Stimulated activated CD8-positive, alpha-beta memory T cell treated with anti-CD3 and anti-CD28 coated beads, Interleukin-2, amount 100 ng/mL, for 1 hour (primary cell): ENCODE data around the gene MXD3.
"Not testable (repeated sequence)": the region's sequence is repeated elsewhere in the genome, so short reads cannot be mapped to it uniquely, and the experiment has no call there.

Experiments
- DNase-seq, 2 donors: peaks; one replicate each; pipeline ENCODE4 v3.0.0-alpha.2; 2020; ENCODE audit warnings: low read depth in 2 of 2

Gene MXD3

GRCh38 chr5:177343777-177344176 is 32.1 kb upstream of the MXD3 start:
- no peak for DNase-seq

- not testable (repeated sequence) for DNase-seq
Measured at GRCh38 chr5:177343000-177343399, 31.3 kb upstream of the MXD3 start.

- no peak for DNase-seq
Measured at GRCh38 chr5:177339107-177339638, 27.5 kb upstream of the MXD3 start.

GRCh38 chr5:177338251-177339106 is 26.8 kb upstream of the MXD3 start:
- no peak for DNase-seq

- DNase-seq: no peak
Measured at GRCh38 chr5:177336603-177337494, 25.2 kb upstream of the MXD3 start.

- DNase-seq: no peak
Measured at GRCh38 chr5:177336112-177336511, 24.4 kb upstream of the MXD3 start.

GRCh38 chr5:177335701-177336065 is 24.0 kb upstream of the MXD3 start:
- no peak for DNase-seq

- DNase-seq: no peak
Measured at GRCh38 chr5:177334781-177335700, 23.3 kb upstream of the MXD3 start.

- DNase-seq: no peak
Measured at GRCh38 chr5:177334155-177334551, 22.5 kb upstream of the MXD3 start.

GRCh38 chr5:177333420-177334154 is 21.9 kb upstream of the MXD3 start:
- no peak for DNase-seq

- no peak for DNase-seq
Measured at GRCh38 chr5:177332896-177333260, 21.2 kb upstream of the MXD3 start.

- no peak for DNase-seq
Measured at GRCh38 chr5:177332031-177332895, 20.6 kb upstream of the MXD3 start.

- no peak for DNase-seq
Measured at GRCh38 chr5:177330991-177331842, 19.5 kb upstream of the MXD3 start.

- no peak for DNase-seq
Measured at GRCh38 chr5:177329883-177330282, 18.2 kb upstream of the MXD3 start.

- no peak for DNase-seq
Measured at GRCh38 chr5:177328545-177329231, 17.0 kb upstream of the MXD3 start.

- no peak for DNase-seq
Measured at GRCh38 chr5:177327539-177328522, 16.1 kb upstream of the MXD3 start.

- no peak for DNase-seq
Measured at GRCh38 chr5:177325868-177326381, 14.2 kb upstream of the MXD3 start.
